Breast epithelium (tissue), 3 donors: ENCODE measurements around the gene MSX1.

ENCODE experiments used
- CTCF ChIP-seq, 3 donors: fragments of 450-650 bp; IDR thresholded peaks; one replicate each; pipeline ENCODE4 v1.5.1; 2016 to 2017; ENCODE audit warnings: antibody characterized with exemption in 3 of 3, mild to moderate bottlenecking in 3 of 3, moderate library complexity in 3 of 3
- POLR2A ChIP-seq: fragments of 450-650 bp; IDR thresholded peaks from one replicate; pipeline ENCODE4 v1.6.1; 2016; ENCODE audit warnings: antibody characterized with exemption, mild to moderate bottlenecking, moderate library complexity
- POLR2AphosphoS5 ChIP-seq, 3 donors: sonication (generic); formaldehyde crosslinking; IDR thresholded peaks; one replicate each; pipeline ENCODE4 v1.6.1; 2017; ENCODE audit warnings: antibody characterized with exemption in 3 of 3

- TF ChIP-seq POLR2A = no peak
- no peak for TF ChIP-seq CTCF (IDR thresholded peaks at IDR 0.05)
- TF ChIP-seq POLR2AphosphoS5 (IDR thresholded peaks at IDR 0.05) = no peak
Measured at GRCh38 chr4:4887426-4887825, 28.0 kb downstream of the MSX1 start.
